Fibroblast of lung (primary cell): Measurements from ENCODE around the gene GALNT11.

Experiments used
- EZH2 ChIP-seq: IDR thresholded peaks from 2 replicates; pipeline ENCODE4 v1.5.1; 2012; ENCODE audit warnings: low read length, control low read depth, mild to moderate bottlenecking; ENCODE audit errors: missing control alignments
- TF ChIP-seq, protein P1 (sequence below), 2 donors: IDR thresholded peaks in 1 of 2; conservative IDR thresholded peaks in 1 of 2; 1 replicate in 1 of 2; 2 replicates in 1 of 2; pipeline ENCODE4 v1.5.1; 2011 to 2012; ENCODE audit warnings: low read length in 2 of 2, control low read depth in 1 of 2, inconsistent platforms in 1 of 2, low read depth in 1 of 2, mild to moderate bottlenecking in 1 of 2

DNA sequence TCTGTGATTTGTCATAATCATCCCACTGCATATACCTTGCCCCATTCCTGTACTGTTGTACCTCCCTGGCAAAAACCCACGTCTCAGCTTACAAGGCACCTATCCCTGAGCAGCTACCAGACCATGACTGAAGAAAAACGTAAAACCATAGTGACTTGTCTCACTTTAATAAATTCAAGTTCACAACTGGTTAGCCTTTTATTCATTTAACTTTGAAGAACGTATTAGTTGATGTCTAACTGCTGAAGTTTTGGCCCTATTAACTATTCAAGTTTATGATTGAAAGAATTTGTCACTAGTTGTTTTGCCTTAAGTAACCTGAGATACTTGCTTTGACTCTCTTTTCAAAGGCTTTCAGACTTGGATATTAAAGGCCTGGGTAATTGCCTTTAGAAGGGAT, 59.7 kb downstream of the GALNT11 start:
- TF ChIP-seq, protein P1, sequence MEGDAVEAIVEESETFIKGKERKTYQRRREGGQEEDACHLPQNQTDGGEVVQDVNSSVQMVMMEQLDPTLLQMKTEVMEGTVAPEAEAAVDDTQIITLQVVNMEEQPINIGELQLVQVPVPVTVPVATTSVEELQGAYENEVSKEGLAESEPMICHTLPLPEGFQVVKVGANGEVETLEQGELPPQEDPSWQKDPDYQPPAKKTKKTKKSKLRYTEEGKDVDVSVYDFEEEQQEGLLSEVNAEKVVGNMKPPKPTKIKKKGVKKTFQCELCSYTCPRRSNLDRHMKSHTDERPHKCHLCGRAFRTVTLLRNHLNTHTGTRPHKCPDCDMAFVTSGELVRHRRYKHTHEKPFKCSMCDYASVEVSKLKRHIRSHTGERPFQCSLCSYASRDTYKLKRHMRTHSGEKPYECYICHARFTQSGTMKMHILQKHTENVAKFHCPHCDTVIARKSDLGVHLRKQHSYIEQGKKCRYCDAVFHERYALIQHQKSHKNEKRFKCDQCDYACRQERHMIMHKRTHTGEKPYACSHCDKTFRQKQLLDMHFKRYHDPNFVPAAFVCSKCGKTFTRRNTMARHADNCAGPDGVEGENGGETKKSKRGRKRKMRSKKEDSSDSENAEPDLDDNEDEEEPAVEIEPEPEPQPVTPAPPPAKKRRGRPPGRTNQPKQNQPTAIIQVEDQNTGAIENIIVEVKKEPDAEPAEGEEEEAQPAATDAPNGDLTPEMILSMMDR (conservative IDR thresholded peaks at IDR 0.05 in 1 of 2, IDR thresholded peaks at IDR 0.05 in 1 of 2; ENCODE audit: low read depth in 1 of 2, low read length in 2 of 2), result no peak
- no peak for TF ChIP-seq EZH2
